Chondrocyte (in vitro differentiated cells): ENCODE results near the gene MYBPC1. TPM values are rescaled to one million over a fixed set of nuclear protein-coding genes. Genes with fewer than 3 reads are reported as not detected.

ENCODE experiments used
- DNase-seq: peaks from one replicate; pipeline ENCODE4 v3.0.0; 2021; ENCODE audit warnings: mixed read lengths, low spot score
- H3K27ac Mint-ChIP-seq: one replicate; pipeline ENCODE4 v1.8.0; 2021; ENCODE audit warnings: mild to moderate bottlenecking, moderate library complexity, mixed read lengths; ENCODE audit not compliant: unreplicated experiment
- H3K27me3 Mint-ChIP-seq: 2 replicates; pipeline ENCODE4 v1.8.0; 2021; ENCODE audit warnings: low read depth, mixed read lengths
- H3K36me3 Mint-ChIP-seq: 2 replicates; pipeline ENCODE4 v1.8.0; 2021; ENCODE audit warnings: low read depth, mixed read lengths
- H3K4me1 Mint-ChIP-seq: 2 replicates; pipeline ENCODE4 v1.8.0; 2021; ENCODE audit warnings: low read depth, mild to moderate bottlenecking, mixed read lengths
- H3K4me3 Mint-ChIP-seq: one replicate; pipeline ENCODE4 v1.8.0; 2021; ENCODE audit warnings: mild to moderate bottlenecking, moderate library complexity, mixed read lengths; ENCODE audit not compliant: unreplicated experiment
- H3K9me3 Mint-ChIP-seq: 2 replicates; pipeline ENCODE4 v1.8.0; 2021; ENCODE audit warnings: low read depth, mixed read lengths
- total RNA-seq: library from RNA; stranded (reverse); gene quantifications from 3 replicates; pipeline ENCODE4 v1.2.1, GENCODE V29; 2021
- TF ChIP-seq, protein P1 (sequence below): fragments of 200-600 bp; sonication (generic); IDR thresholded peaks from 2 replicates; pipeline ENCODE4 v1.5.0; 2021; ENCODE audit warnings: antibody characterized with exemption, mild to moderate bottlenecking, moderate library complexity

The MYBPC1 gene
- total RNA-seq, 1 donor from 2014 or later = not detected

DNA sequence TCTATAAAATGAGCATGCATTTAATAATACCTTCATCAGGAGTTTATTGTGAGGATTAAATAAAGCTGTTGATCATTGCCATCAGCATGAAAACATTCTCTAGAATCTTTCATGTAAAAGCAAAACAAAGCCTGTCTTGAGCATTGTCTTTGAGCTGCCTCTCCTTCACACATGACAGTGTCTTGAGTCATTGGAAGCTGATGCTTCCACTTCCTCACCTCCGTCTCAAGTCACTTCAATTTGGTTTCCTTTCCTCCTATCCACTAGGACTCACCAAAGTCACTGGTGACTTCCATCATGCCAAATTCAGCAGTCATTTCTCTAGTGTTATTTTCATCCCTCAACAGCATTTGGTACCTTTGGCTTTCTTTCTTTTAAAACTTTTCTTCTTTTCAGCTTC is 31.6 kb upstream of the MYBPC1 start:
- no peak overlapping the region for H3K27ac Mint-ChIP-seq
- H3K27me3 Mint-ChIP-seq = peaks cover 24% of the 10 kb centered on the region
- no peaks in the 10 kb centered on the region for H3K4me1 Mint-ChIP-seq
- TF ChIP-seq, protein P1, sequence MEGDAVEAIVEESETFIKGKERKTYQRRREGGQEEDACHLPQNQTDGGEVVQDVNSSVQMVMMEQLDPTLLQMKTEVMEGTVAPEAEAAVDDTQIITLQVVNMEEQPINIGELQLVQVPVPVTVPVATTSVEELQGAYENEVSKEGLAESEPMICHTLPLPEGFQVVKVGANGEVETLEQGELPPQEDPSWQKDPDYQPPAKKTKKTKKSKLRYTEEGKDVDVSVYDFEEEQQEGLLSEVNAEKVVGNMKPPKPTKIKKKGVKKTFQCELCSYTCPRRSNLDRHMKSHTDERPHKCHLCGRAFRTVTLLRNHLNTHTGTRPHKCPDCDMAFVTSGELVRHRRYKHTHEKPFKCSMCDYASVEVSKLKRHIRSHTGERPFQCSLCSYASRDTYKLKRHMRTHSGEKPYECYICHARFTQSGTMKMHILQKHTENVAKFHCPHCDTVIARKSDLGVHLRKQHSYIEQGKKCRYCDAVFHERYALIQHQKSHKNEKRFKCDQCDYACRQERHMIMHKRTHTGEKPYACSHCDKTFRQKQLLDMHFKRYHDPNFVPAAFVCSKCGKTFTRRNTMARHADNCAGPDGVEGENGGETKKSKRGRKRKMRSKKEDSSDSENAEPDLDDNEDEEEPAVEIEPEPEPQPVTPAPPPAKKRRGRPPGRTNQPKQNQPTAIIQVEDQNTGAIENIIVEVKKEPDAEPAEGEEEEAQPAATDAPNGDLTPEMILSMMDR = no peak
- no peaks in the 10 kb centered on the region for H3K9me3 Mint-ChIP-seq
- no peaks in the 10 kb centered on the region for H3K36me3 Mint-ChIP-seq
- DNase-seq = no peak
- no peak overlapping the region for H3K4me3 Mint-ChIP-seq

DNA sequence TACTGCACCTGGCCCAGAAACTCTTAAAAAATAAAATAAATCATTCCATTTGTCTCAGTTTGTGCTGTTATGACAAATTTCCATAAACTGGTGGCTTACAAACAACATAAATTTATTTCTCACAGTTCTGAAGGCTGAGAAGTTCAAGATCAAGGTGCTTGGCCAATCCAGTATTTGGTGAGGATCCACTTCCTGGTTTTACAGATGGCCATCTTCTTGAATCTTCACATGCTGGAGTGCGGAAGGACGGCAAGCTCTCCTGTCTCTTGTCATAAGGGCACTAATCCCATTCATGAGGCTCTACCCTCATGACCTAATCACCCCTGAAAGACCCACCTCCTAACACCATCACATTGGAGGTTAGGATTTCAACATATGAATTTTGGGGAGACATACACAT is 29.9 kb upstream of the MYBPC1 start:
- Mint-ChIP-seq H3K4me3 (no peak overlapping the region), H3K36me3 (no peaks in the 10 kb centered on the region), H3K9me3 (no peaks in the 10 kb centered on the region), H3K27me3 (peaks cover 30% of the 10 kb centered on the region), H3K4me1 (peaks cover 1% of the 10 kb centered on the region), H3K27ac (no peak overlapping the region)
- TF ChIP-seq, protein P1 = no peak
- DNase-seq = no peak

DNA sequence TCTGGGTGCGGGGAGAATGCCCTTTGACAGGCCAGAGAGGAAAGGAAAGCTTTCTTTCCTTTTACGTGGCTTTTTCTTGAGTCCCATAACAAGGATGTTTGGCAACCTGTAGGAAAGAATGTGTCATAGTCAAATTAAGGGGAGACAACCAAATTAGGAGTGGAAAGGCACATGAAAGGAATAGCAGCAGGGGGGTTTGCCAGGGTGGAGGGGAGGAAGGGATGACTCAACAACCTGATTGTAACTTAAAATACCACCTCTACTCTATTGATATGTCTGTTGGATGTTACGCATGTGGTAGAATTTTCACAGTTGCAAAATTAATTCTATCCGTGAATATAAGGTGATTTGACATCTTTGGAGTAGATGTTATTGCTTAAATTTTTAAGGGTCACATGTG is 28.5 kb upstream of the MYBPC1 start:
- TF ChIP-seq, protein P1 = no peak
- no peak for DNase-seq
- Mint-ChIP-seq H3K9me3 (no peaks in the 10 kb centered on the region), H3K4me1 (peaks cover 9% of the 10 kb centered on the region), H3K4me3 (no peak overlapping the region), H3K36me3 (no peaks in the 10 kb centered on the region), H3K27me3 (peaks cover 30% of the 10 kb centered on the region), H3K27ac (no peak overlapping the region)

DNA sequence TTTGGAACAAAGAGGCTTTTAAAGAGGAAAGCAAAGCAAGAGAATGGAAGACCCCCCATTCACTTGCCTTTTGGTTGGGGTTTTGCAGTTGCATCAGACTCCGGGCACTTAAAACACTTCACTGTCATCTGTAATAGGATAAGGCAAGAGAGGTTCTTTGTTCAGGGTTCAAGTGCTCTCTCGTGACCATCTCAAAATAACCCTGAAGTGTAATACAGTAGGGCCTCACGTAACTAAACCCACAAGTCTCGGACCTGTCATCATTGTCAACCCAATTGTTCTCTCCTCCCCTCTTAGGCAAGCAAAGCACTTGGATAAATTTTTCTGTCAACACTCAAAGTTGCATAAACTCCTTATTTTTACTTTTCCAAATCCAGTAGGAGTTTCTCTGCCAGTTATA is 26.9 kb upstream of the MYBPC1 start:
- no peak overlapping the region for H3K4me3 Mint-ChIP-seq
- H3K36me3 Mint-ChIP-seq = no peaks in the 10 kb centered on the region

DNA sequence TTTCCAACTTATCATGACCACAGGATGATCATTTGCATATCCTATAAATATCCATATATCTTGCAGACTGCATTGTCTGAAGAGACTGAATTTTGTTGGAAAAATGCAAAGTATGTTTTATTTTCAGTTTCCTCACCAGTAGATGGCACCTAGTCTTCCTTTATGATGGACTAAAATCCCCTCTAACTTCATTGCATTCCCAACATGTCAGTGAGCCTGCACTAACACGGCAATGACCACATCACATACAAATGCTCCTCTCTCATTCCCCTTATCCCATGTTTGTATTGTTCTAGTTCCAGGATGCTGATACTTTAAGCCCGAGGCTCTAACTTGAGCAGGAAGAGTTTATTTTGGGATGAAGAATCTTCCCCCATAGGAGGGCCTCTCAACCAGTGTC is 24.7 kb upstream of the MYBPC1 start:
- TF ChIP-seq, protein P1 = peak; percentile 81
- Mint-ChIP-seq H3K36me3 (no peaks in the 10 kb centered on the region), H3K4me1 (peaks cover 9% of the 10 kb centered on the region), H3K27ac (no peak overlapping the region), H3K9me3 (no peaks in the 10 kb centered on the region), H3K27me3 (peaks cover 19% of the 10 kb centered on the region), H3K4me3 (peak overlapping the region; percentile 1)
- no peak for DNase-seq

More for the DNA sequence above, 26.9 kb upstream of the MYBPC1 start:
- Mint-ChIP-seq H3K9me3 (no peaks in the 10 kb centered on the region), H3K27me3 (peaks cover 27% of the 10 kb centered on the region), H3K27ac (no peak overlapping the region), H3K4me1 (peaks cover 9% of the 10 kb centered on the region)
- no peak for DNase-seq
- TF ChIP-seq, protein P1 = no peak
